HL-60/S4 (cell line): ENCODE results near the gene HNMT.

Source experiments
- in situ Hi-C: fragments of 300-500 bp; cut with MboI; formaldehyde crosslinking; loops from 2 replicates; pipeline ENCODE4 v1.14.3; 2022; ENCODE audit warnings: low sequenced_read_pairs

Gene HNMT

DNA sequence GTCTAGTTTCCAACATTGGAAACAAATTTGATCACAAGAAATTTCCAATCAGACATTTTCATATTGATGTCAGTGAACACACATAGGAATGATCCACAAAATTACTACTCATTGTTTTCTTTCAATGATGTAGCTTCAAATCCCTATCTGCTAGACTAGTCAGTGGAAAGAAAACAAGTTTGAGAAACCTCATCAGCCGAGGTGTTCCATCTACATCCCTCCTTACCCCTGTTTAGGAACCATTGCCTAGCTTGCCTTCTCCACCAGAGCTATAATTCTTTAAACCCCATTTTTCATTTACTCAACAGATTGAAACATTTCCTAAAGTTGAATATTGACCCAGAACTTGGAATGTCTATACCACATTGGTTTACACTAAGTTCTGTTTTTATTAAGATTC is 45.3 kb downstream of the HNMT start:
- in situ Hi-C loops = no loop called here

DNA sequence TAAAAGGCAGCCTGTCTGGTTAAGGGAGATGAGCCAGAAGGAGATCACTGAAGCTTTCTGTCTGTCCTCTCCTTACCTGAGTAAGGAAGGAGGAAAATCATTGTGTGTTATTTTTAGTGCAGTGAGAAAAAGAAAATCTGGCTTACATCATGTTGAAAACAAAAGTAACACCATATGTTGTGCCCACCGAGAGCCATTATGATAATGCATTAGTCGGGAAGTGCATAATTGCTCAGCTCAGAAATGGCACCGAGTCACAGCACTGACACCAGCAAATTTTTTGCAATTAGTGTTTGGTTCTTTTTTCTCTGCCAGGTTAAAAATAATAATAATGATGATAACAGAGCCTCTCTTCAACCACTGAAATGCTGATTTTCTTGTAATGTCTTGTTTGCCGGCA is 46.6 kb downstream of the HNMT start:
- in situ Hi-C loops = no loop called here

GRCh38 chr2:138012082-138012481 is 47.8 kb downstream of the HNMT start:
- in situ Hi-C loops = no loop called here

DNA sequence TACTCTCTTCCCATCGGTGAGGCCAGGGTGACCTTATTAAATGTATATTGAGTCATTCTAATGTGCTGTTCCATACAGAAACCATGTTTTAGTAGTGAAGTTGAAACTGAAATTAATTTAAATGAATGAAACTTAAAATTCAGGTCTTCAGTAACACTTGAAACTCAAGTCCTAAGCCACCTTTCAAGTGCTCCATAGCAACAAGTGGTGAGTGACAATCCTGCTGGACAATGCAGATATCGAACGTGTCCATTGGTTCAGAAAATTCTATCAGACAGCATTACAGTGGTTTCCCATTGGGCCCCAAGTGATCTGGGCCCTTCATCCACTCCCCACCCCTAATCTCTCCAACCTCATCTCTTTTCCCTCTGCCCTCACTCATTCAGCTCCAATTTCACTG is 48.7 kb downstream of the HNMT start:
- in situ Hi-C loops = no loop called here

GRCh38 chr2:138013639-138014038 is 49.4 kb downstream of the HNMT start:
- in situ Hi-C loops = no loop called here

GRCh38 chr2:138015494-138015893 is 51.2 kb downstream of the HNMT start:
- in situ Hi-C loops = no loop called here

DNA sequence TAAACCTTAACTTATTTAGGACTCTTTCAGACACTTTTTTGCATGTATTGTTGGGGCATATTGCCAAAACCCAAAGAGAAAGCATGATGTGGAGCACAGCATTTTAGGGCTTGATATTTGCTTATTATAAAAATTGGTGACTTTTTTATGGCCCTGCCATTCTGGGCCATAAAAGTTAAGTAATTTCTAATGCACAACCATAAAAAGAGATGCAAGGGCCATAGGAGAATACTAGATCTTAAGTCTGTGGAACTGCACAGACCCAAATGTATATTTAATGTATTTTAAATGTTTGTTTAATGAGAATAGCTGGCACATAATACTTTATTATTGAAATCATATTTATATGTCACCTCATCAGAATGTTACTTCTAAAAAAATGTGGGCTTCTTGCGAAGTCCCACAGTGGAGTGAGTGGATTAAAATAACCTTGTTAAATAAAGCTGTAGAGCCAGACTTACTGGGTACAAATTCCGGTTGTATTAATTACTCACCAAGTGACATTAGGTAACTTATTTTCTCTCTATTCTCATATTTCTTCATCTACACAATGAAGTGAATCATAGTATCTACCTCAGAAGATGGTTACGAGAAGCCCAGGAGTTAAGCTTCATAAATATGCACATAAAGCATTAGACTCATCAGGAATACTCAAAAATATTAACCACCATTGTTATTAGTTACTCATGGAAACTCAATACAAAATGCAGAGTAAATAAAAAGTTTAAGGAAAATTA is 52.2 kb downstream of the HNMT start:
- in situ Hi-C loops = no loop called here

GRCh38 chr2:138017824-138018223 is 53.6 kb downstream of the HNMT start:
- in situ Hi-C loops = no loop called here

GRCh38 chr2:138018866-138019688 is 54.8 kb downstream of the HNMT start:
- in situ Hi-C loops = no loop called here

DNA sequence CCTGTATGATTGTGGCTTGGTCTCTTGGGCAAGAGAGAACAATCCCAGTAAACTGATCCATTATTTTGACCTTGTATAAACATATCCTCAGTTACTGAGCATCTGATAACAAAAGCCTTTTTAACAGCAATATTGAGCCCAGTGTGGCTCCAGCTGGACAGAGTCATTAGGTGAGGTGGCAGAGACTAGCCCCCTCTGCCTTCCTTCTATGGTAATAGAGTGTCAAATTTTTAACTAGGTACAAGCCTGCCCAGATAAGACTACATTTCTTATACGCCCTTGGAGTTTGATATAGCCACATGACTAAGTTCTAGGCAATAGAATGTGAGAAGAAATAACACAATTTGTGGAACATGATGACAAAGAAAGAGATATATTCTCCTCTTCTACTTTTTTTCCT is 56.2 kb downstream of the HNMT start:
- in situ Hi-C loops = no loop called here

- in situ Hi-C loops = no loop called here
Observed at GRCh38 chr2:138021154-138021553, 56.9 kb downstream of the HNMT start.

GRCh38 chr2:138023298-138023697 is 59.0 kb downstream of the HNMT start:
- in situ Hi-C loops = no loop called here

DNA sequence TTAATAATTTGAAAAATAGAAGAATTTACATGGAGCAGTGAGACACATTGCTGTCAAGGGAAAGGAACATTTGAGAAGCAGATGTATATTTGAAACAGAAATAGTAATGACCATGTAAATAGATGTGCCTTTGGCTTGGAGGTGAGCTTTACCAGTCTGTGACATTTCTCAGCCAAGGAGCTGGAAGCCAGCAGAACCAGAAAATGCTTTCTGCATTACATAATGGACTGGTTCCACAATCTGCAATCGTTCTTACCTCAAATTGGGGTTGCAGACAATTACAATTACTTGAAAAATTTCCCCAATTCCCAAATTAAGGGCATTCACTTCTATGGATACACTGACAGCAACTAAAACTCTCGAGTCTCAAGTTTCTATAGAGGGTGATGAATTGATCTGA is 59.7 kb downstream of the HNMT start:
- in situ Hi-C loops = no loop called here

- in situ Hi-C loops = no loop called here
Observed at GRCh38 chr2:138026111-138027020, 62.1 kb downstream of the HNMT start.

- in situ Hi-C loops = no loop called here
Observed at GRCh38 chr2:138028538-138028937, 64.3 kb downstream of the HNMT start.

- in situ Hi-C loops = no loop called here
Observed at GRCh38 chr2:138029276-138029675, 65.0 kb downstream of the HNMT start.

- in situ Hi-C loops = no loop called here
Observed at GRCh38 chr2:138030459-138030858, 66.2 kb downstream of the HNMT start.

GRCh38 chr2:138032334-138032733 is 68.1 kb downstream of the HNMT start:
- in situ Hi-C loops = no loop called here

DNA sequence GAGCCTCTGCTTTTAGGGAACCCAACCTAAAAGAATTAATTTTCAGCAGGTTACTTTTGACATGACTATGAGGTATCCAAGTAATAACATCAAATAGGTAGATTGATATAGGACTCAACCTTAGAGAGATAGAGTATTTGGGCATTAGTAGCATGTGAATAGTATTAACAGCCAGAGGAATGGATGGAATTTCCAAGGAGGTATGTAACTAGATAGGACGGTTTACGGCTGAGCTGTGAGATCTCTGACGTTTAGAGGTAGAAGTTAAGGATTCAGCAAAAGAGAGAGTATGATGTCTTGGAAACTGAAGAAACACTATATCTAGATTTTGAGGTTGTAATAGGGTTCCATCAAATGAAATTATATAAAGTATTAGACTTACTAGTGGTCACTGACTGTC is 70.3 kb downstream of the HNMT start:
- in situ Hi-C loops = no loop called here

DNA sequence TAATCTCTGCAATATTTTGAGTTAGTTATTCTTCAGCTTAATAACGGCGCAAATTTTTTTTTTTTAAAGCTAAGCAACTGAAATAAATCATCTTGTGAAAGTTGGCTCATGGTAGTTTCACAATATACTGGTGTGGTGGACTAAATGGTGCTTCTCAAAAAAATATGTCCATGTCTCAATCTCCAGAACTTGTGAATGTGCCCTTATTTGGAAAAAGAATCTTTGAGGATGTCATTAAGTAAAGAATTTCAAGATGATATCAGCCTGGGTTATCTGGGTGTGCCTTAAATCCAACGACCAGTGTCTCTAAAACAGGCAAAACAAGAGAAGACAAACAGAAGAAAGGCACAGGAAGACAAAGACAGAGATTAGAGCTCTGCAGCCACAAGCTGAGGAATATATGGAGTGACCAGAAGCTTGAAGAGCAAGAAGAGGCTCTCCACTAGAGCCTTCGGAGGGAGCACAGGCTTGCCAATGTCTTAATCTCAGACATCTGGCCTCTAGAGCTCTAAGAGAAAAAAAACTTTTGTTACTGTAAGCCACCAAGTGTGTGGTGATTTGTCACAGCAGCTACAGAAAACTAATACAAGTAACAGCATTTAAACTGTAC is 71.4 kb downstream of the HNMT start:
- in situ Hi-C loops = no loop called here

- in situ Hi-C loops = no loop called here
Observed at GRCh38 chr2:138036522-138036921, 72.2 kb downstream of the HNMT start.
